K562 (cell line): ENCODE results near the gene SMG6. TPM values are rescaled to one million over a fixed set of nuclear protein-coding genes. Genes with fewer than 3 reads are reported as not detected.

Source experiments
- ARID4B ChIP-seq: sonication (generic); formaldehyde crosslinking; IDR thresholded peaks from 2 replicates; pipeline ENCODE4 v1.8.0; 2022; ENCODE audit warnings: mild to moderate bottlenecking, missing genetic modification reagents
- CBX3 ChIP-seq, 2 experiments: IDR thresholded peaks; 1 replicate in 1 of 2; 2 replicates in 1 of 2; pipeline ENCODE4 v1.6.1; 2012; ENCODE audit warnings: inconsistent platforms in 2 of 2, low read length in 2 of 2, borderline replicate concordance in 1 of 2, control low read depth in 1 of 2
- CEBPG ChIP-seq, 3 experiments: fragments of 200-800 bp in 1 of 3; sonication (Bioruptor generic) in 1 of 3; sonication (generic) in 1 of 3; formaldehyde crosslinking in 1 of 3; IDR thresholded peaks in 2 of 3; conservative IDR thresholded peaks in 1 of 3; 2 replicates each; pipeline versions ENCODE4 v1.6.1 to v1.8.0; 2016 to 2022; ENCODE audit warnings: missing compliant biosample characterization in 2 of 3, missing genetic modification characterization in 2 of 3, mild to moderate bottlenecking in 1 of 3, missing genetic modification reagents in 1 of 3
- CHD2 ChIP-seq: IDR thresholded peaks from 2 replicates; pipeline ENCODE4 v1.6.1; 2011; ENCODE audit warnings: low read depth, low read length
- ILF3 ChIP-seq: fragments of 450-650 bp; IDR thresholded peaks from 2 replicates; pipeline ENCODE4 v1.6.1; 2018; ENCODE audit warnings: antibody characterized with exemption, mild to moderate bottlenecking, moderate library complexity, borderline replicate concordance
- IRF9 ChIP-seq: fragments of 450-650 bp; IDR thresholded peaks from 2 replicates; pipeline ENCODE4 v1.6.1; 2016; ENCODE audit warnings: missing biosample characterization, missing genetic modification characterization
- MCM7 ChIP-seq, 2 experiments: fragments of 450-650 bp; IDR thresholded peaks; 2 replicates each; pipeline ENCODE4 v1.6.1; 2016 to 2018
- NFATC3 ChIP-seq: fragments of 450-650 bp; IDR thresholded peaks from 2 replicates; pipeline ENCODE4 v1.6.1; 2017; ENCODE audit warnings: mild to moderate bottlenecking
- NUFIP1 ChIP-seq: fragments of 450-650 bp; IDR thresholded peaks from 2 replicates; pipeline ENCODE4 v1.6.1; 2018; ENCODE audit not compliant: partially characterized antibody
- RBM22 ChIP-seq: fragments of 200-400 bp; formaldehyde crosslinking; IDR thresholded peaks from 2 replicates; pipeline ENCODE4 v1.6.1; 2018; ENCODE audit warnings: low read length, low read depth; ENCODE audit not compliant: poor library complexity, severe bottlenecking
- SOX6 ChIP-seq: fragments of 450-650 bp; IDR thresholded peaks from 2 replicates; pipeline ENCODE4 v1.6.1; 2014; ENCODE audit warnings: mild to moderate bottlenecking
- SUPT5H ChIP-seq: fragments of 450-650 bp; IDR thresholded peaks from 2 replicates; pipeline ENCODE4 v1.6.1; 2016
- TEAD1 ChIP-seq, 2 experiments: fragments of 450-650 bp in 1 of 2; sonication (generic) in 1 of 2; formaldehyde crosslinking; IDR thresholded peaks; 2 replicates each; pipeline versions ENCODE4 v1.4.0 to v1.8.0; 2020 to 2022; ENCODE audit warnings: mild to moderate bottlenecking in 2 of 2, missing genetic modification reagents in 1 of 2
- ZBTB12 ChIP-seq: fragments of 250-450 bp; sonication (Bioruptor Pico); IDR thresholded peaks from 2 replicates; pipeline ENCODE4 v1.4.0; 2020
- ZC3H11A ChIP-seq: IDR thresholded peaks from 2 replicates; pipeline ENCODE4 v1.6.1; 2012; ENCODE audit warnings: low read depth, low read length, improper control_type of control experiment
- ZNF212 ChIP-seq: fragments of 450-650 bp; formaldehyde crosslinking; IDR thresholded peaks from 2 replicates; pipeline ENCODE4 v1.4.0; 2020; ENCODE audit warnings: mild to moderate bottlenecking
- ZNF395 ChIP-seq: fragments of 200-800 bp; sonication (Bioruptor generic); IDR thresholded peaks from 2 replicates; pipeline ENCODE4 v1.6.1; 2017; ENCODE audit warnings: missing genetic modification characterization, missing compliant biosample characterization
- polyA plus RNA-seq, 8 experiments: library from polyadenylated mRNA; depleted of rRNA in 4 of 8; stranded (reverse) in 5 of 8; unstranded in 3 of 8; fragments of >200 nt; fragmentation: Nextera tagmentation in 2 of 8; fragmentation: Illumina TruSeq in 1 of 8; extraction: Ambion mirVana in 2 of 8; extraction: Trizol in 1 of 8; gene quantifications; 2 replicates each; pipeline versions ENCODE4 v1.2.1 to v1.2.3, GENCODE V29; 2011 to 2014; ENCODE audit warnings: inconsistent platforms in 1 of 8, missing spikeins in 1 of 8
- total RNA-seq, 7 experiments: library from RNA; depleted of rRNA in 6 of 7; stranded (reverse); fragments of >200 nt in 6 of 7; fragmentation: Illumina TruSeq in 2 of 7; extraction: Trizol in 2 of 7; gene quantifications; 2 replicates each; pipeline versions ENCODE4 v1.2.1 to v1.2.3, GENCODE V29; 2011 to 2021; ENCODE audit warnings: low replicate concordance in 1 of 7

Gene SMG6
- total and polyA plus RNA-seq, 9 of the 15 experiments (the other 6 are each of a cell fraction or from before 2014, with no cell fraction given) = 0.44 to 13.9 (median 6.0) TPM

GRCh38 chr17:2041561-2042389 is 261.8 kb downstream of the SMG6 start, which contains the start of gene OVCA2 (continued):
- no peak for TF ChIP-seq ILF3
- no peak for TF ChIP-seq NFATC3
- TF ChIP-seq RBM22 = peak; percentile 93
- TF ChIP-seq SUPT5H = peak; percentile 74; the same call in 1 of the 2 replicates
- no peak for TF ChIP-seq MCM7 (IDR thresholded peaks at IDR 0.05)
- no peak for TF ChIP-seq CHD2
- TF ChIP-seq ZNF395 (CRISPR knock-in tag) = 0 out of 2 replicates have a peak, but pooled peaks have one; percentile 43
- TF ChIP-seq NUFIP1 = no peak
- TF ChIP-seq SOX6 = no peak
- no peak for TF ChIP-seq CEBPG (CRISPR knock-in tag; IDR thresholded peaks at IDR 0.05)
- no peak for TF ChIP-seq CEBPG (tag; conservative IDR thresholded peaks at IDR 0.05 in 1 of 2, IDR thresholded peaks at IDR 0.05 in 1 of 2)
- no peak for TF ChIP-seq ZBTB12 (CRISPR knock-in tag)
- TF ChIP-seq ARID4B = peak; percentile 62
- no peak for TF ChIP-seq IRF9 (tag)
- no peak for TF ChIP-seq ZC3H11A
- TF ChIP-seq TEAD1 (CRISPR knock-in tag; IDR thresholded peaks at IDR 0.05) = 0 out of 4 replicates have a peak, but pooled peaks have one; percentile 36 to 37
- no peak for TF ChIP-seq CBX3 (IDR thresholded peaks at IDR 0.05; ENCODE audit: borderline replicate concordance in 1 of 2, low read length in 2 of 2)
- TF ChIP-seq ZNF212 (CRISPR knock-in tag) = no peak
